Measurements from ENCODE around the gene MLXIP.
"Not testable (repeated sequence)": the region's sequence is repeated elsewhere in the genome, so short reads cannot be mapped to it uniquely, and the experiment has no call there.

MLXIP gene

GRCh38 chr12:122172262-122172939, 93.8 kb downstream of the MLXIP start:
- DNase-seq (ENCODE audit: extremely low spot score, insufficient read length, low read depth): no peak
- FAIRE-seq: no peak

GRCh38 chr12:122174155-122174845, 95.7 kb downstream of the MLXIP start, which contains the start of gene IL31:
IL31 (minus strand) TSS chr12:122174221; CDS start chr12:122174172, 49 bp downstream.
- no peak for FAIRE-seq

GRCh38 chr12:122176473-122176872, 97.9 kb downstream of the MLXIP start:
- DNase-seq (ENCODE audit: extremely low spot score, insufficient read length, low read depth); FAIRE-seq: not testable (repeated sequence)

More at GRCh38 chr12:122174155-122174845, 95.7 kb downstream of the MLXIP start, which contains the start of gene IL31:
- DNase-seq (ENCODE audit: extremely low spot score, insufficient read length, low read depth): no peak

GRCh38 chr12:122182887-122183587, 104.5 kb downstream of the MLXIP start, which contains the start of gene LRRC43:
LRRC43 (plus strand) TSS chr12:122183123; CDS start chr12:122183145, 22 bp downstream.
- DNase-seq (ENCODE audit: extremely low spot score, insufficient read length, low read depth) (peak; percentile 14), FAIRE-seq (no peak)

GRCh38 chr12:122183588-122183940, 105.0 kb downstream of the MLXIP start:
- FAIRE-seq (no peak), DNase-seq (ENCODE audit: extremely low spot score, insufficient read length, low read depth) (no peak)

GRCh38 chr12:122184517-122184916, 106.0 kb downstream of the MLXIP start:
- FAIRE-seq (no peak), DNase-seq (ENCODE audit: extremely low spot score, insufficient read length, low read depth) (no peak)

- DNase-seq (ENCODE audit: extremely low spot score, insufficient read length, low read depth) (no peak), FAIRE-seq (no peak)
These were observed 106.5 kb downstream of the MLXIP start for GRCh38 chr12:122185079-122185478.

GRCh38 chr12:122185494-122186082, 107.0 kb downstream of the MLXIP start:
- DNase-seq (ENCODE audit: extremely low spot score, insufficient read length, low read depth) (no peak), FAIRE-seq (no peak)

- DNase-seq (ENCODE audit: extremely low spot score, insufficient read length, low read depth) (no peak), FAIRE-seq (no peak)
These were observed 108.9 kb downstream of the MLXIP start for GRCh38 chr12:122187466-122187865.

- FAIRE-seq: no peak
- DNase-seq (ENCODE audit: extremely low spot score, insufficient read length, low read depth): no peak
These were observed 111.3 kb downstream of the MLXIP start for GRCh38 chr12:122189626-122190475.

- DNase-seq (ENCODE audit: extremely low spot score, insufficient read length, low read depth) (peak; percentile 79), FAIRE-seq (peak; percentile 87)
These were observed 112.5 kb downstream of the MLXIP start for GRCh38 chr12:122190842-122191668.

GRCh38 chr12:122192441-122192840, 113.9 kb downstream of the MLXIP start:
- no peak for FAIRE-seq

GRCh38 chr12:122194804-122195203, 116.2 kb downstream of the MLXIP start:
- no peak for DNase-seq (ENCODE audit: extremely low spot score, insufficient read length, low read depth)
- FAIRE-seq: no peak

More at GRCh38 chr12:122192441-122192840, 113.9 kb downstream of the MLXIP start:
- no peak for DNase-seq (ENCODE audit: extremely low spot score, insufficient read length, low read depth)

- FAIRE-seq: no peak
- no peak for DNase-seq (ENCODE audit: extremely low spot score, insufficient read length, low read depth)
These were observed 116.8 kb downstream of the MLXIP start for GRCh38 chr12:122195405-122195804.
